Smooth muscle cell (in vitro differentiated cells): ENCODE results near the gene MUC3A. TPM values are rescaled to one million over a fixed set of nuclear protein-coding genes. Genes with fewer than 3 reads are reported as not detected.

ENCODE experiments used
- DNase-seq: peaks from one replicate; lab custom pipeline; 2025; ENCODE audit not compliant: unreplicated experiment; lab: John Stamatoyannopoulos, UW
- H2AFZ ChIP-seq: fragments of 200-600 bp; sonication (generic); 2 replicates; pipeline ENCODE4 v1.6.0; 2016; ENCODE audit warnings: antibody characterized with exemption, low read depth, mild to moderate bottlenecking
- H3F3A ChIP-seq: fragments of 200-600 bp; sonication (generic); 2 replicates; pipeline ENCODE4 v1.6.0; 2017; ENCODE audit warnings: antibody characterized with exemption, low read depth
- H3K27ac ChIP-seq: fragments of 200-600 bp; sonication (generic); 2 replicates; pipeline ENCODE4 v1.5.1; 2016; ENCODE audit warnings: low read depth, mild to moderate bottlenecking
- H3K27me3 ChIP-seq: fragments of 200-600 bp; sonication (generic); 2 replicates; pipeline ENCODE4 v1.6.1; 2016; ENCODE audit warnings: low read depth, mild to moderate bottlenecking
- H3K36me3 ChIP-seq: fragments of 200-600 bp; sonication (generic); 2 replicates; pipeline ENCODE4 v1.5.1; 2016; ENCODE audit warnings: low read depth
- H3K4me1 ChIP-seq: fragments of 200-600 bp; sonication (generic); 2 replicates; pipeline ENCODE4 v1.5.1; 2016; ENCODE audit warnings: low read depth
- H3K4me2 ChIP-seq: fragments of 200-600 bp; sonication (generic); 2 replicates; pipeline ENCODE4 v1.6.0; 2016; ENCODE audit warnings: mild to moderate bottlenecking
- H3K4me3 ChIP-seq: fragments of 200-600 bp; sonication (generic); 2 replicates; pipeline ENCODE4 v1.5.1; 2016; ENCODE audit warnings: mild to moderate bottlenecking
- H3K79me2 ChIP-seq: fragments of 200-600 bp; sonication (generic); 2 replicates; pipeline ENCODE4 v1.6.0; 2016; ENCODE audit warnings: low read depth, mild to moderate bottlenecking
- H3K9ac ChIP-seq: fragments of 200-600 bp; sonication (generic); 2 replicates; pipeline ENCODE4 v1.6.0; 2016; ENCODE audit warnings: low read depth
- H3K9me3 ChIP-seq: fragments of 200-600 bp; sonication (generic); replicated peaks from 2 replicates; pipeline ENCODE4 v1.5.1; 2016; ENCODE audit warnings: low read depth
- H4K20me1 ChIP-seq: fragments of 200-600 bp; sonication (generic); 2 replicates; pipeline ENCODE4 v1.6.0; 2016; ENCODE audit warnings: low read depth
- WGBS: methylation state at CpG from one replicate; pipeline ENCODE4 v1.1.7; 2016; ENCODE audit warnings: low lambda C conversion rate; 5-methylcytosine and 5-hydroxymethylcytosine counted together
- polyA plus RNA-seq: library from polyadenylated mRNA; unstranded; fragments of >200 nt; fragmentation: Nextera tagmentation; extraction: Ambion mirVana; gene quantifications from 2 replicates; pipeline ENCODE4 v1.2.1, GENCODE V29; 2016
- total RNA-seq: library from RNA; depleted of rRNA; stranded (reverse); fragments of >200 nt; gene quantifications from 2 replicates; pipeline ENCODE4 v1.2.3, GENCODE V29; 2014
- TF ChIP-seq, protein P1 (sequence below): fragments of 200-600 bp; sonication (generic); IDR thresholded peaks from 2 replicates; pipeline ENCODE4 v1.5.1; 2017; ENCODE audit warnings: borderline replicate concordance, mild to moderate bottlenecking, antibody characterized with exemption; ENCODE audit not compliant: insufficient read depth, poor library complexity, severe bottlenecking

MUC3A gene
- total and polyA plus RNA-seq, 2 experiments from 2014 or later: not detected

DNA sequence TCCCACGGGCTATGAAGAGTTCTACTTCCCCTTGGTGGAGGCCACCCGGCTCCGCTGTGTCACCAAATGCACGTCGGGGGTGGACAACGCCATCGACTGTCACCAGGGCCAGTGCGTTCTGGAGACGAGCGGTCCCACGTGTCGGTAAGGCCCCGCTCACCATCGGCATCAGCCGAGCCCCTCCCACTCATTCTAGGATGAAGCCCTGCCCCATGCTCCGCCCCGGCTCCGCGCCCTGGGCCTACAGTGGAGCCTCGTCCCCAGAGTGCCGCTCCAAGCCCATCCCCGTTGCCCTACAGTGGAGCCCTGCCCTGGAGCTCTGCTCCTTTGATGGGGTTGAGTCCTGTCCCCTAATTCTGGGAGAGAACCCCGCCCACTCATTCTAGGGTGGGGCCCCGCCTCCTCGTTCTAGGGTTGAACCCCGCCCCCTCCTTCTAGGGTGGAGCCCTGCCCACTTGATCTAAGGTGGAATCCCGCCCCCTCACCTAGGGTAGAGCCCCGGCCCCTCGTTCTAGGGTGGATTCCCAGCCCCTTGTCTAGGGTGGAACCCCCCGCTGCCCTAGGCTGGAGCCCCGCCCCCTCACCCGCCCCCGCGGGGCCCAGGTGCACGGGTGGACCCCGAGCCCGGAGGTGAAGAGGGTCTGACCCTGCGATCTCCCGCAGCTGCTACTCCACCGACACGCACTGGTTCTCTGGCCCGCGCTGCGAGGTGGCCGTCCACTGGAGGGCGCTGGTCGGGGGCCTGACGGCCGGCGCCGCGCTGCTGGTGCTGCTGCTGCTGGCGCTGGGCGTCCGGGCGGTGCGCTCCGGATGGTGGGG is 16.6 kb downstream of the MUC3A start:
- no peak for DNase-seq
- H3K36me3 ChIP-seq: no peaks in the 10 kb centered on the region
- under 1% methylated on average over 58 of the region's 58 CpGs for WGBS
- TF ChIP-seq, protein P1, sequence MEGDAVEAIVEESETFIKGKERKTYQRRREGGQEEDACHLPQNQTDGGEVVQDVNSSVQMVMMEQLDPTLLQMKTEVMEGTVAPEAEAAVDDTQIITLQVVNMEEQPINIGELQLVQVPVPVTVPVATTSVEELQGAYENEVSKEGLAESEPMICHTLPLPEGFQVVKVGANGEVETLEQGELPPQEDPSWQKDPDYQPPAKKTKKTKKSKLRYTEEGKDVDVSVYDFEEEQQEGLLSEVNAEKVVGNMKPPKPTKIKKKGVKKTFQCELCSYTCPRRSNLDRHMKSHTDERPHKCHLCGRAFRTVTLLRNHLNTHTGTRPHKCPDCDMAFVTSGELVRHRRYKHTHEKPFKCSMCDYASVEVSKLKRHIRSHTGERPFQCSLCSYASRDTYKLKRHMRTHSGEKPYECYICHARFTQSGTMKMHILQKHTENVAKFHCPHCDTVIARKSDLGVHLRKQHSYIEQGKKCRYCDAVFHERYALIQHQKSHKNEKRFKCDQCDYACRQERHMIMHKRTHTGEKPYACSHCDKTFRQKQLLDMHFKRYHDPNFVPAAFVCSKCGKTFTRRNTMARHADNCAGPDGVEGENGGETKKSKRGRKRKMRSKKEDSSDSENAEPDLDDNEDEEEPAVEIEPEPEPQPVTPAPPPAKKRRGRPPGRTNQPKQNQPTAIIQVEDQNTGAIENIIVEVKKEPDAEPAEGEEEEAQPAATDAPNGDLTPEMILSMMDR: peak; percentile 98
- peaks cover 73% of the 10 kb centered on the region for H3K27me3 ChIP-seq
- H3K9ac ChIP-seq: no peak overlapping the region
- H3F3A ChIP-seq: no peaks in the 10 kb centered on the region
- H3K27ac ChIP-seq: no peak overlapping the region
- H3K4me2 ChIP-seq: peak overlapping the region; percentile 84
- H3K9me3 ChIP-seq: no peaks in the 10 kb centered on the region
- no peak overlapping the region for H2AFZ ChIP-seq
- H3K4me1 ChIP-seq: peaks cover 6% of the 10 kb centered on the region
- H3K4me3 ChIP-seq: peak overlapping the region; percentile 44
- no peaks in the 10 kb centered on the region for H4K20me1 ChIP-seq
- H3K79me2 ChIP-seq: no peaks in the 10 kb centered on the region

- no peaks in the 10 kb centered on the region for H3K79me2 ChIP-seq
- TF ChIP-seq, protein P1: no peak
- H4K20me1 ChIP-seq: no peaks in the 10 kb centered on the region
- no peak overlapping the region for H3K27ac ChIP-seq
- H3K9me3 ChIP-seq: no peaks in the 10 kb centered on the region
- no peak overlapping the region for H3K9ac ChIP-seq
- no peaks in the 10 kb centered on the region for H3K36me3 ChIP-seq
- no peaks in the 10 kb centered on the region for H3F3A ChIP-seq
- peaks cover 6% of the 10 kb centered on the region for H3K4me1 ChIP-seq
- peak overlapping the region; percentile 84 for H3K4me2 ChIP-seq
- no peak for DNase-seq
- WGBS: 23% methylated on average over 40 of the region's 40 CpGs
- no peak overlapping the region for H2AFZ ChIP-seq
- peaks cover 67% of the 10 kb centered on the region for H3K27me3 ChIP-seq
- peak overlapping the region; percentile 44 for H3K4me3 ChIP-seq
Observed at GRCh38 chr7:100966542-100967291, 17.4 kb downstream of the MUC3A start.

DNA sequence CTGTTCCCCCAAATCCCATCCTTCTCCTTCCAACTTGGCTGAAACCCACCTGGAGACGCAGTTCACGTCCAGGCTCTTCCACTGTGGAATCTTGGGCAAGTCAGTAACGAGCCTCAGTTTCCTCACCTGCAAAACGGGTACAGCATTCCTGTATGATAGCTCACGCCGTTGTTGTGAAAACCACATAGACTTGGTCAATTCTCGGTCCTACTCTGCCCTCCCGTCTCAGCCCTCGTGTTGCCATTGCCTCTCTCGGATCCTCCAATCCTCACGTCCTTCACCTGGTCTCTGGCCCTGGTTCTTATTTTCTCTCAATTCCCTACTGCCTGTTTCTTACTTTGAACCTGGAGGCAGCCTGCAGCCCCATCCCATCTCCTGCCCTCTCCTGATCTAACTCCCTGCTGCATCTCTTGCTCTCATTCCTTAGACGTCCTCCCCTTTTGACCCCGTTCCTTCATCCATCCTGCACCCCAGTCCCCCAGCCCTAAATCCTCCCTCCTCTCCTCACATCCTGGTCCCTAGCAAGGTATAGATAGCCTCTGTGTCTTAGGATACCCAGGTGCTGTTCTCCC is 18.0 kb downstream of the MUC3A start:
- Histone ChIP-seq H4K20me1 (no peaks in the 10 kb centered on the region), H3K4me1 (peaks cover 6% of the 10 kb centered on the region), H3K79me2 (no peaks in the 10 kb centered on the region), H3K36me3 (no peaks in the 10 kb centered on the region), H3K9ac (no peak overlapping the region), H3K4me2 (no peak overlapping the region), H3K9me3 (no peaks in the 10 kb centered on the region), H3K4me3 (no peak overlapping the region), H2AFZ (no peak overlapping the region), H3F3A (no peaks in the 10 kb centered on the region), H3K27ac (no peak overlapping the region), H3K27me3 (peaks cover 65% of the 10 kb centered on the region)
- WGBS: 80% methylated on average over 13 of the region's 13 CpGs
- TF ChIP-seq, protein P1: no peak
- DNase-seq: no peak
